Osteoblast (primary cell): ENCODE results near the gene FAT2. TPM values are rescaled to one million over a fixed set of nuclear protein-coding genes. Genes with fewer than 3 reads are reported as not detected.
"Not testable (repeated sequence)": the region's sequence is repeated elsewhere in the genome, so short reads cannot be mapped to it uniquely, and the experiment has no call there.

Experiments used
- DNase-seq: peaks from one replicate; pipeline ENCODE4 v3.0.0; 2011; ENCODE audit warnings: low spot score, mixed read lengths; ENCODE audit not compliant: insufficient read length; ENCODE audit errors: missing footprints
- H2AFZ ChIP-seq: 2 replicates; pipeline ENCODE4 v1.6.0; 2011; ENCODE audit warnings: mild to moderate bottlenecking, low read length
- H3K27ac ChIP-seq: 2 replicates; pipeline ENCODE4 v1.5.1; 2011; ENCODE audit warnings: mild to moderate bottlenecking, low read depth, low read length, moderate library complexity
- H3K27me3 ChIP-seq: 2 replicates; pipeline ENCODE4 v1.6.0; 2012; ENCODE audit warnings: mild to moderate bottlenecking, control low read depth, inconsistent platforms, low read length, moderate library complexity; ENCODE audit not compliant: insufficient read depth
- H3K36me3 ChIP-seq: 2 replicates; pipeline ENCODE4 v1.5.1; 2011; ENCODE audit warnings: mild to moderate bottlenecking, low read length, control low read depth, moderate library complexity; ENCODE audit not compliant: insufficient read depth
- H3K4me1 ChIP-seq: 2 replicates; pipeline ENCODE4 v1.5.1; 2011; ENCODE audit warnings: mild to moderate bottlenecking, low read length, control low read depth, moderate library complexity; ENCODE audit not compliant: insufficient read depth
- H3K4me2 ChIP-seq: 2 replicates; pipeline ENCODE4 v1.6.0; 2011; ENCODE audit warnings: mild to moderate bottlenecking, low read length; ENCODE audit not compliant: insufficient read depth
- H3K4me3 ChIP-seq: fragments of 200-600 bp; sonication (generic); 3 replicates; pipeline ENCODE4 v1.5.1; 2012; ENCODE audit warnings: mild to moderate bottlenecking, low read length, inconsistent platforms; ENCODE audit not compliant: insufficient read depth
- H3K79me2 ChIP-seq: 2 replicates; pipeline ENCODE4 v1.6.0; 2012; ENCODE audit warnings: mild to moderate bottlenecking, low read length, control low read depth, inconsistent platforms; ENCODE audit not compliant: insufficient read depth
- H3K9me3 ChIP-seq: 2 replicates; pipeline ENCODE4 v1.5.1; 2011; ENCODE audit warnings: low read depth, low read length, control low read depth
- H4K20me1 ChIP-seq: 2 replicates; pipeline ENCODE4 v1.6.0; 2012; ENCODE audit warnings: mild to moderate bottlenecking, low read length, control low read depth; ENCODE audit not compliant: insufficient read depth
- CTCF ChIP-seq: IDR thresholded peaks from 2 replicates; pipeline ENCODE4 v1.5.1; 2011; ENCODE audit warnings: mild to moderate bottlenecking, low read depth, low read length, moderate library complexity; ENCODE audit errors: extremely low read depth
- total RNA-seq: library from RNA; depleted of rRNA; stranded (reverse); fragments of >200 nt; gene quantifications from 2 replicates; pipeline ENCODE4 v1.2.3, GENCODE V29; 2012

Gene FAT2
- total RNA-seq, 1 donor: 0.36 TPM

- Histone ChIP-seq H3K4me3 (no peak overlapping the region), H4K20me1 (no peaks in the 10 kb centered on the region), H2AFZ (no peak overlapping the region), H3K9me3 (no peaks in the 10 kb centered on the region), H3K27me3 (peaks cover 4% of the 10 kb centered on the region), H3K36me3 (no peaks in the 10 kb centered on the region), H3K4me2 (no peak overlapping the region), H3K27ac (no peak overlapping the region), H3K4me1 (no peaks in the 10 kb centered on the region), H3K79me2 (no peaks in the 10 kb centered on the region)
- no peak for DNase-seq
- TF ChIP-seq CTCF: no peak
Observed at GRCh38 chr5:151585970-151586369, 5.2 kb downstream of the FAT2 start.

GRCh38 chr5:151585344-151585743 is 5.8 kb downstream of the FAT2 start:
- H3K9me3 ChIP-seq, H3K4me1 ChIP-seq, H2AFZ ChIP-seq, H4K20me1 ChIP-seq, DNase-seq, H3K79me2 ChIP-seq, H3K4me2 ChIP-seq, H3K4me3 ChIP-seq, H3K36me3 ChIP-seq, H3K27me3 ChIP-seq, H3K27ac ChIP-seq: not testable (repeated sequence)

- Histone ChIP-seq H3K9me3 (no peaks in the 10 kb centered on the region), H3K27ac (no peak overlapping the region), H2AFZ (no peak overlapping the region), H3K4me1 (no peaks in the 10 kb centered on the region), H3K4me3 (no peak overlapping the region), H3K36me3 (no peaks in the 10 kb centered on the region), H3K27me3 (no peaks in the 10 kb centered on the region), H3K79me2 (no peaks in the 10 kb centered on the region), H4K20me1 (no peaks in the 10 kb centered on the region), H3K4me2 (no peak overlapping the region)
- DNase-seq: no peak
- TF ChIP-seq CTCF: no peak
Observed at GRCh38 chr5:151584057-151584937, 6.8 kb downstream of the FAT2 start.

- no peak overlapping the region for H3K4me3 ChIP-seq
Observed at GRCh38 chr5:151581812-151582583, 9.1 kb downstream of the FAT2 start.

More at GRCh38 chr5:151581812-151582583, 9.1 kb downstream of the FAT2 start:
- no peaks in the 10 kb centered on the region for H3K36me3 ChIP-seq
- no peak overlapping the region for H3K27ac ChIP-seq
- H3K27me3 ChIP-seq: no peaks in the 10 kb centered on the region
- no peaks in the 10 kb centered on the region for H3K9me3 ChIP-seq
- no peak overlapping the region for H2AFZ ChIP-seq
- no peak for TF ChIP-seq CTCF
- H4K20me1 ChIP-seq: no peaks in the 10 kb centered on the region
- no peak overlapping the region for H3K4me2 ChIP-seq
- DNase-seq: no peak
- no peaks in the 10 kb centered on the region for H3K4me1 ChIP-seq
- no peaks in the 10 kb centered on the region for H3K79me2 ChIP-seq
